GM12874 (cell line): ENCODE data around the gene ZNF787.

ENCODE experiments used
- TF ChIP-seq, protein P1 (sequence below): IDR thresholded peaks from 2 replicates; pipeline ENCODE4 v1.5.1; 2011; ENCODE audit warnings: low read depth, mild to moderate bottlenecking, control low read depth, low read length, moderate library complexity; ENCODE audit not compliant: insufficient read depth

ZNF787 gene

GRCh38 chr19:56134654-56134921 is 13.5 kb upstream of the ZNF787 start:
- TF ChIP-seq, protein P1, sequence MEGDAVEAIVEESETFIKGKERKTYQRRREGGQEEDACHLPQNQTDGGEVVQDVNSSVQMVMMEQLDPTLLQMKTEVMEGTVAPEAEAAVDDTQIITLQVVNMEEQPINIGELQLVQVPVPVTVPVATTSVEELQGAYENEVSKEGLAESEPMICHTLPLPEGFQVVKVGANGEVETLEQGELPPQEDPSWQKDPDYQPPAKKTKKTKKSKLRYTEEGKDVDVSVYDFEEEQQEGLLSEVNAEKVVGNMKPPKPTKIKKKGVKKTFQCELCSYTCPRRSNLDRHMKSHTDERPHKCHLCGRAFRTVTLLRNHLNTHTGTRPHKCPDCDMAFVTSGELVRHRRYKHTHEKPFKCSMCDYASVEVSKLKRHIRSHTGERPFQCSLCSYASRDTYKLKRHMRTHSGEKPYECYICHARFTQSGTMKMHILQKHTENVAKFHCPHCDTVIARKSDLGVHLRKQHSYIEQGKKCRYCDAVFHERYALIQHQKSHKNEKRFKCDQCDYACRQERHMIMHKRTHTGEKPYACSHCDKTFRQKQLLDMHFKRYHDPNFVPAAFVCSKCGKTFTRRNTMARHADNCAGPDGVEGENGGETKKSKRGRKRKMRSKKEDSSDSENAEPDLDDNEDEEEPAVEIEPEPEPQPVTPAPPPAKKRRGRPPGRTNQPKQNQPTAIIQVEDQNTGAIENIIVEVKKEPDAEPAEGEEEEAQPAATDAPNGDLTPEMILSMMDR = no peak

GRCh38 chr19:56133858-56134653 is 13.0 kb upstream of the ZNF787 start:
- TF ChIP-seq, protein P1 = no peak

- TF ChIP-seq, protein P1 = no peak
Observed at GRCh38 chr19:56132316-56132822, 11.3 kb upstream of the ZNF787 start.

GRCh38 chr19:56131651-56132050 is 10.6 kb upstream of the ZNF787 start:
- TF ChIP-seq, protein P1 = no peak

DNA sequence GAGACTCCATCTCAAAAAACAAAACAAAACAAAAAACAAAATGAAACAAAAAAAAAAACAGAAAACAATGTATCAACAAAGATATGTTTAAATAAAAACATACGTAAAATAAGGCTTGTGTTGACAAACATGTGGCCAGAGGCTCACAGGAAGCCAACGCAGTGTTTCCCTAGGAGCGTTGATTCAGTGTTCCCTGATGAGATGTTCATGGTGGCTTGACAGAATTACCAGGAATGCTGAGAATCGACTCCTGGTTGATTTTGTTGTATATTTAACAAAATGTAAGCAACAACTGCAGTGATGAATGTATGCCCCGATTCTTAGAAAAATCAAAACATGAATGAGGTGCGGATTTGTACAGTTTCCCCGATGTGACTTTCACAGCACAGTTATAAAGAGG is 8.9 kb upstream of the ZNF787 start:
- TF ChIP-seq, protein P1 = no peak

DNA sequence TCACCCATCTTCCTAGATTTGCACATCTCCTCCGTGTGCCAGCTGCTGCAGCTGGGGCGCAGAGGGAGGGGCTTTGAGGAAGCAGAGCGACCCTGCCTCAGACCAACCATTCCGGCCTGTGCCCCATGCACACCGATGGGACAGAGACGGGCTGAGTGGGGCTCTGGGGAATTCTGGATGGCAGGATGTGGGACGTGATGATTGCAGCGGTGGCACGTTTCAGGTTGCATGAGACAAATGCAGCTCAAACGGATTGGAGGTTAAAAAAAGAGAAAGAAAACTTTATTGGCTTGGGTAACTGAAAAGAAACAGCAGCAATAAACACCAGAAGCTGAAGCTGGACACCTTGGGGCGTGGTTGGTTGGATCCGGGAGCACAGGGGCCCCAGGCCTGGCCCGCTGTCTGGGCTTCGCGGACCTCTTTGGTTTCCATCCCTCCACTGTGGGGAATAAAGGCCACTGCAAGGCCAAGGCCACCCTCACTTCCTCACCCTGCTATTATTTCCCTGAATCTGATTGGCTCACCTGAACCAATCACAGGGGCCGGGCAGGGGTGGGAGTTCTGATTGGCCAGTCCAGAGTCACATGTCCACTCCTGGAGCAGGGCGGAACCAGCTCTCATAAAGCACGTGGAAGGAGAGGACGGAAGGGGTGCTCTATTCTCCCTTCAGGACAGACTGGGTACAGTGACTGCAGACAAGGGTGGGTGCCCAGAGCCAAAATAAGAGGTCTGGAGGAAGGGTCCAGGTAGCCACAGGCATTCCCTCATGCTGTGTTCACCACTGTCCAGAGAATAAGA is 6.1 kb upstream of the ZNF787 start:
- TF ChIP-seq, protein P1 = no peak

- TF ChIP-seq, protein P1 = no peak
Observed at GRCh38 chr19:56125806-56126590, 4.9 kb upstream of the ZNF787 start.
